Caco-2 (cell line): ENCODE results near the gene CROCC2. TPM values are rescaled to one million over a fixed set of nuclear protein-coding genes. Genes with fewer than 3 reads are reported as not detected.
A peak's percentile ranks its signal among the peaks of the same experiment; 100 is the strongest.

Experiments used
- BruUV-seq: library from RNA; stranded (reverse); fragments of 400-500 nt; replicated peaks from 2 replicates; lab custom pipeline; 2021; lab: Mats Ljungman, UMichigan
- CTCF ChIA-PET: fragments of 300-600 bp; sonication (Branson Sonifier 250); formaldehyde crosslinking; loops from one replicate; lab custom pipeline; 2022; ENCODE audit warnings: antibody characterized with exemption; lab: Charles Lee
- POLR2A ChIA-PET: fragments of 300-600 bp; sonication (Branson Sonifier 250); formaldehyde crosslinking; loops from one replicate; lab custom pipeline; 2022; ENCODE audit warnings: antibody characterized with exemption; lab: Charles Lee
- DNase-seq, 2 experiments: peaks; one replicate each; pipeline versions ENCODE4 v3.0.0 to v3.0.0-alpha.2; 2020 to 2022
- H3K27me3 ChIP-seq: replicated peaks from 2 replicates; pipeline ENCODE4 v1.6.0; 2011; ENCODE audit warnings: low read length; ENCODE audit not compliant: control insufficient read depth, insufficient read depth
- H3K36me3 ChIP-seq: 2 replicates; pipeline ENCODE4 v1.5.1; 2011; ENCODE audit warnings: low read length; ENCODE audit not compliant: control insufficient read depth, insufficient read depth
- H3K4me1 ChIP-seq: fragments of 250-450 bp; sonication (Bioruptor Pico); 2 replicates; pipeline ENCODE4 v1.5.1; 2020; ENCODE audit warnings: mild to moderate bottlenecking
- H3K4me3 ChIP-seq: 2 replicates; pipeline ENCODE4 v1.5.1; 2011; ENCODE audit warnings: low read depth, mild to moderate bottlenecking, control low read depth, low read length
- H3K9me3 ChIP-seq: fragments of 250-450 bp; sonication (Bioruptor Pico); 2 replicates; pipeline ENCODE4 v1.5.1; 2020; ENCODE audit warnings: mild to moderate bottlenecking, moderate library complexity
- H3K27ac Mint-ChIP-seq: one replicate; pipeline ENCODE4 v1.8.0; 2022; ENCODE audit warnings: mixed read lengths; ENCODE audit not compliant: unreplicated experiment
- H3K27me3 Mint-ChIP-seq: one replicate; pipeline ENCODE4 v1.8.0; 2022; ENCODE audit warnings: mixed read lengths; ENCODE audit not compliant: insufficient read depth, unreplicated experiment
- H3K36me3 Mint-ChIP-seq: one replicate; pipeline ENCODE4 v1.8.0; 2022; ENCODE audit warnings: mild to moderate bottlenecking, mixed read lengths; ENCODE audit not compliant: insufficient read depth, unreplicated experiment
- H3K4me1 Mint-ChIP-seq: one replicate; pipeline ENCODE4 v1.8.0; 2022; ENCODE audit warnings: low read depth, mixed read lengths; ENCODE audit not compliant: unreplicated experiment
- H3K4me3 Mint-ChIP-seq: one replicate; pipeline ENCODE4 v1.8.0; 2022; ENCODE audit warnings: mild to moderate bottlenecking, moderate library complexity, mixed read lengths; ENCODE audit not compliant: unreplicated experiment
- H3K9me3 Mint-ChIP-seq: one replicate; pipeline ENCODE4 v1.8.0; 2022; ENCODE audit warnings: mixed read lengths; ENCODE audit not compliant: unreplicated experiment
- intact Hi-C: fragments of 100-400 bp; cut with micrococcal nuclease; formaldehyde crosslinking; loops from one replicate; pipeline ENCODE4 v1.10.0; 2022; ENCODE audit not compliant: unreplicated experiment
- total RNA-seq: library from RNA; stranded (reverse); gene quantifications from 2 replicates; pipeline ENCODE4 v1.2.3, GENCODE V29; 2022
- TF ChIP-seq, protein P1 (sequence below), 2 experiments: fragments of 200-600 bp in 1 of 2; IDR thresholded peaks; 1 replicate in 1 of 2; 2 replicates in 1 of 2; pipeline versions ENCODE4 v1.5.1 to v1.8.0; 2011 to 2022; ENCODE audit warnings: antibody characterized with exemption in 1 of 2, control low read depth in 1 of 2, inconsistent platforms in 1 of 2, low read depth in 1 of 2, low read length in 1 of 2, mild to moderate bottlenecking in 1 of 2, moderate library complexity in 1 of 2; ENCODE audit not compliant: insufficient read depth in 1 of 2, severe bottlenecking in 1 of 2, unreplicated experiment in 1 of 2

Gene CROCC2
- total RNA-seq, 1 experiment from 2014 or later: not detected

GRCh38 chr2:240896871-240897692, 9.1 kb upstream of the CROCC2 start:
- Histone ChIP-seq H3K4me1 (peaks cover 37% of the 10 kb centered on the region), H3K36me3 (no peaks in the 10 kb centered on the region), H3K27me3 (no peaks in the 10 kb centered on the region), H3K4me3 (peak overlapping the region; percentile 61), H3K9me3 (no peaks in the 10 kb centered on the region)
- H3K4me3 Mint-ChIP-seq: peak overlapping the region; percentile 81
- peaks cover 5% of the 10 kb centered on the region for H3K36me3 Mint-ChIP-seq
- BruUV-seq: no TSS peak
- H3K27me3 Mint-ChIP-seq: no peaks in the 10 kb centered on the region
- DNase-seq: peak; percentile 81 to 91
- H3K9me3 Mint-ChIP-seq: no peaks in the 10 kb centered on the region
- ChIA-PET CTCF (interaction anchor here (0.6 to 3.3 kb wide), 7 partner anchors 17 to 86 kb away, joined by 4 to 17 read pairs (median 9); no protein-coding TSS in a partner anchor), POLR2A (interaction anchor here (0.6 to 1.8 kb wide), 4 partner anchors 23 to 77 kb away, joined by 4 to 10 read pairs (median 8); partner anchors contain the start of gene KIF1A)
- TF ChIP-seq, protein P1, sequence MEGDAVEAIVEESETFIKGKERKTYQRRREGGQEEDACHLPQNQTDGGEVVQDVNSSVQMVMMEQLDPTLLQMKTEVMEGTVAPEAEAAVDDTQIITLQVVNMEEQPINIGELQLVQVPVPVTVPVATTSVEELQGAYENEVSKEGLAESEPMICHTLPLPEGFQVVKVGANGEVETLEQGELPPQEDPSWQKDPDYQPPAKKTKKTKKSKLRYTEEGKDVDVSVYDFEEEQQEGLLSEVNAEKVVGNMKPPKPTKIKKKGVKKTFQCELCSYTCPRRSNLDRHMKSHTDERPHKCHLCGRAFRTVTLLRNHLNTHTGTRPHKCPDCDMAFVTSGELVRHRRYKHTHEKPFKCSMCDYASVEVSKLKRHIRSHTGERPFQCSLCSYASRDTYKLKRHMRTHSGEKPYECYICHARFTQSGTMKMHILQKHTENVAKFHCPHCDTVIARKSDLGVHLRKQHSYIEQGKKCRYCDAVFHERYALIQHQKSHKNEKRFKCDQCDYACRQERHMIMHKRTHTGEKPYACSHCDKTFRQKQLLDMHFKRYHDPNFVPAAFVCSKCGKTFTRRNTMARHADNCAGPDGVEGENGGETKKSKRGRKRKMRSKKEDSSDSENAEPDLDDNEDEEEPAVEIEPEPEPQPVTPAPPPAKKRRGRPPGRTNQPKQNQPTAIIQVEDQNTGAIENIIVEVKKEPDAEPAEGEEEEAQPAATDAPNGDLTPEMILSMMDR (IDR thresholded peaks at IDR 0.05; ENCODE audit: insufficient read depth in 1 of 2, low read depth in 1 of 2, low read length in 1 of 2, severe bottlenecking in 1 of 2, unreplicated experiment in 1 of 2): no peak
- intact Hi-C loops: loop anchor here (2.0 to 10.0 kb wide), 2 partner anchors 46 to 88 kb away; no protein-coding TSS in a partner anchor
- peaks cover 17% of the 10 kb centered on the region for H3K4me1 Mint-ChIP-seq
- peak overlapping the region; percentile 18 for H3K27ac Mint-ChIP-seq

DNA sequence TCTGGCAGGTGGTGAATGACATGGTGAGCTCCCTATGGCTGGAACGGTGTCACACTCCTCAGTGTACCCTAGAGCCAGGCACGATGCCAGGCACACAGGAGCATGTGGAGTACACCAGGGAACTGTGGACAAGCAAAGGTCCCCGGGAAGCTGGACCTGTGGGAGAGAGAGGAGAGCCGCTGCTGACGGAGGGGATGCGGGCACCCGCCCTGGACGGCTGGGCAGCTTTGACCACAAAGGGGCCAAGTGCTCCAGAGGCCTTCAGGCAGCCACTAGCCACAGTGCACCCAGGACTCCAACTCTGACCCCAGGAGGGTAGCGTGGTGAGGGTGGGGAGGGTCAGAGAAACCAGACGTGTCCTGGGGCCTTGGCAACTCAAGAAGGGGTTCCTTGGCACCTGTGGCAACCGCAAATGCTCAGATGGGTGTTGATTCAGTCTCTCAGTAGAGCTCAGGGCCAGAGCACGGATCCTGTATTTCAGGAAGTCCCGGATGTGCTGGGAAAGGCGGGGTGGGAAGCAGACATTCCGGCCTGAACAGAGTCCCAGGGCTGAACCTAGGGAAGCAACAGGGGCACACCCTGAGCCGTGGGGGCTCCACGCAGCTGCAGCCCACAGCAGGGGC, 7.9 kb upstream of the CROCC2 start:
- Histone ChIP-seq H3K4me1 (peaks cover 41% of the 10 kb centered on the region), H3K9me3 (no peaks in the 10 kb centered on the region), H3K27me3 (no peaks in the 10 kb centered on the region), H3K36me3 (no peaks in the 10 kb centered on the region), H3K4me3 (no peak overlapping the region)
- intact Hi-C loops: loop anchor here (10.0 kb wide), 1 partner anchor 87 kb away; no protein-coding TSS in a partner anchor
- Mint-ChIP-seq H3K27ac (peak overlapping the region; percentile 18), H3K4me3 (no peak overlapping the region), H3K9me3 (no peaks in the 10 kb centered on the region), H3K4me1 (peaks cover 27% of the 10 kb centered on the region), H3K36me3 (peaks cover 16% of the 10 kb centered on the region), H3K27me3 (no peaks in the 10 kb centered on the region)
- no TSS peak for BruUV-seq
- TF ChIP-seq, protein P1 (IDR thresholded peaks at IDR 0.05; ENCODE audit: insufficient read depth in 1 of 2, low read depth in 1 of 2, low read length in 1 of 2, severe bottlenecking in 1 of 2, unreplicated experiment in 1 of 2): no peak
- CTCF ChIA-PET: interaction anchor here (1.2 to 3.3 kb wide), 7 partner anchors 16 to 58 kb away, joined by 4 to 17 read pairs (median 9); no protein-coding TSS in a partner anchor
- POLR2A ChIA-PET: interaction anchor here (1.4 kb wide), 1 partner anchor 41 kb away, joined by 8 read pairs; no protein-coding TSS in a partner anchor
- no peak for DNase-seq
